ENCODE measurements around the gene PNMA6E.

PNMA6E gene

DNA sequence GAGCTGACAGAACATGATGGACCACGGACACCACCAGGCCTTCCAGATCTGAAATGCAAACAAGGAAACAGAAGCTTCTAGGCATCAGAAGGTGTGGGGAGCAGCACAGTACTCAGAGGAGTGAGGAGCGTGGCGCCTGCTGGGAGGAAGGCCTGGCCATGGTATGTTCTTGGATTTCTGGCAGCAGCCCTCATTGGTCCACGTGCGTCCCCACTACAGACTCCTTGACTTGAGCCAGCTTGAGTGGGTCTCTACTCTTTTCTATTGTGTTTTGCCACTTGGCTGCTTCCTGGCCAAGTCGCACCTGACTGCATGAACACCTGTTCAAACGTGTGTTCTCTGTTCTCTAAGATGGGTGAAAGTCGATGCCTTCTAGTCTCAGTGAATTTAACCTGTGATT lies 49.2 kb downstream of the PNMA6E start:
- H3K4me3 ChIP-seq (replicated peaks in 1 of 2; ENCODE audit: low read depth in 2 of 2, low read length in 2 of 2) = no peak overlapping the region
- TF ChIP-seq, protein P1, sequence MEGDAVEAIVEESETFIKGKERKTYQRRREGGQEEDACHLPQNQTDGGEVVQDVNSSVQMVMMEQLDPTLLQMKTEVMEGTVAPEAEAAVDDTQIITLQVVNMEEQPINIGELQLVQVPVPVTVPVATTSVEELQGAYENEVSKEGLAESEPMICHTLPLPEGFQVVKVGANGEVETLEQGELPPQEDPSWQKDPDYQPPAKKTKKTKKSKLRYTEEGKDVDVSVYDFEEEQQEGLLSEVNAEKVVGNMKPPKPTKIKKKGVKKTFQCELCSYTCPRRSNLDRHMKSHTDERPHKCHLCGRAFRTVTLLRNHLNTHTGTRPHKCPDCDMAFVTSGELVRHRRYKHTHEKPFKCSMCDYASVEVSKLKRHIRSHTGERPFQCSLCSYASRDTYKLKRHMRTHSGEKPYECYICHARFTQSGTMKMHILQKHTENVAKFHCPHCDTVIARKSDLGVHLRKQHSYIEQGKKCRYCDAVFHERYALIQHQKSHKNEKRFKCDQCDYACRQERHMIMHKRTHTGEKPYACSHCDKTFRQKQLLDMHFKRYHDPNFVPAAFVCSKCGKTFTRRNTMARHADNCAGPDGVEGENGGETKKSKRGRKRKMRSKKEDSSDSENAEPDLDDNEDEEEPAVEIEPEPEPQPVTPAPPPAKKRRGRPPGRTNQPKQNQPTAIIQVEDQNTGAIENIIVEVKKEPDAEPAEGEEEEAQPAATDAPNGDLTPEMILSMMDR (IDR thresholded peaks at IDR 0.05; ENCODE audit: low read depth, low read length) = no peak
- DNase-seq (ENCODE audit: low read depth in 2 of 2) = no peak

DNA sequence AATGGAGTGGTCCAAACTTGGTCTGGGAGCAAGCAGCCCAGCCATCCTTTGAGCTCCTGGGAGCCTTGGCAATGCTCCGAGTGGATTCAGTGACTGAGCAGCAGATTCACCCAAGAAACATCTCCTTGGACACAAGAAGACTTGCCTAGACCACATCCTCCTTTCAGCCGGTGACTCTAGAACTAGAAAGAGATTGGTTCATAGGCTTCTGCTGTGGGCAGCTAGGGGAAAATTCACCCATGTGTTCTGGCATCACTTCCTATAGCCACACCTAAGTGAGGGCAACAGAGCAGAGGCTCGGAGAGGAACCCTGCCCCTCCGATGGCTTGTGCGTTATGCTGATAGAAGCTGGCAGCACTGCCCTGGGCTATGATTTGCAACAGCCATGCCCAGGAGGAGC lies 51.2 kb downstream of the PNMA6E start:
- TF ChIP-seq, protein P1 (IDR thresholded peaks at IDR 0.05; ENCODE audit: low read depth, low read length) = no peak
- no peak for DNase-seq (ENCODE audit: low read depth in 2 of 2)
- H3K4me3 ChIP-seq (replicated peaks in 1 of 2; ENCODE audit: low read depth in 2 of 2, low read length in 2 of 2) = no peak overlapping the region

DNA sequence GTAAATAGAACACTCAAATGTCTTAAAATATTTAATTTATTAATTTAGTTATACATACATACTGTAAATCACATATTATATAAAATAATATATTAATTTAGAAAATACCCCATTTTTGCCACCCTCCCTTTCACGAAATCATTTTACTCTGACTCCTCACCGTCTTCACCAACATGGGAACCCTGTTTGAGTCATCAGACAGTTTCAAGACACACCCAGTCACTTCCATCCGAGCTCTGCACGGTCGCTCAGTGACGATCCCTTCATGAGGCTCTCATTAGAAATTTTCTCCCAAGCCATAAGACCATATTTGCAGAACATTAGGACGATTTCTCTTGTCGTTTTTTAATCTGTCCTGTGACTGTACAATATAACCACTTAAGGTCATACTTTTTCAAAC lies 52.7 kb downstream of the PNMA6E start:
- no peak overlapping the region for H3K4me3 ChIP-seq (replicated peaks in 1 of 2; ENCODE audit: low read depth in 2 of 2, low read length in 2 of 2)
- DNase-seq (ENCODE audit: low read depth in 2 of 2) = no peak
- TF ChIP-seq, protein P1 (IDR thresholded peaks at IDR 0.05; ENCODE audit: low read depth, low read length) = no peak

DNA sequence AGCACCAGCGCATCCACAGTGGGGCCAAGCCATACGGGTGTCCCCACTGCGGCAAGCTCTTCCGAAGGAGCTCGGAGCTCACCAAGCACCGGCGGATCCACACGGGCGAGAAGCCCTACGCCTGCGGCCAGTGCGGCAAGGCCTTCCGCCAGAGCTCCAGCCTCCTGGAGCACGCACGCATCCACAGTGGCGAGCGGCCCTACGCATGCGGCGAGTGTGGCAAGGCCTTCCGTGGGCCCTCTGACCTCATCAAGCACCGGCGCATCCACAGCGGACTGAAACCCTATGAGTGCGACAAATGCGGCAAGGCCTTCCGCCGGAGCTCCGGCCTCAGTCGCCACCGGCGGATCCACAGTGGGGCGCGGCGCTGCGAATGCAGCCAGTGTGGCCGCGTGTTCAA lies 53.6 kb downstream of the PNMA6E start:
- no peak overlapping the region for H3K4me3 ChIP-seq (replicated peaks in 1 of 2; ENCODE audit: low read depth in 2 of 2, low read length in 2 of 2)
- DNase-seq (ENCODE audit: low read depth in 2 of 2) = no peak
- TF ChIP-seq, protein P1 (IDR thresholded peaks at IDR 0.05; ENCODE audit: low read depth, low read length) = no peak

Data from cardiac fibroblast (primary cell).